OCI-LY3 (cell line): ENCODE data around the gene YPEL3.

Source experiments
- CTCF ChIP-seq: fragments of 200-600, 300-600 bp; sonication (generic); IDR thresholded peaks from 2 replicates; pipeline ENCODE4 v1.5.1; 2014; ENCODE audit warnings: antibody characterized with exemption, low read length, low read depth
- EZH2phosphoT487 ChIP-seq: fragments of 200-600 bp; shearing (Covaris generic); IDR thresholded peaks from 2 replicates; pipeline ENCODE4 v1.6.1; 2018; ENCODE audit warnings: antibody characterized with exemption, mixed run types, low read depth

- TF ChIP-seq CTCF (no peak), EZH2phosphoT487 (no peak)
These were observed 18.4 kb upstream of the YPEL3 start for GRCh38 chr16:30114411-30114810.
